Neuron (in vitro differentiated cells): Measurements from ENCODE around the gene BMPR1A.

ENCODE experiments used
- H2AFZ ChIP-seq: one replicate; pipeline ENCODE4 v1.6.1; 2013; ENCODE audit warnings: low read depth, mild to moderate bottlenecking, inconsistent platforms, low read length, moderate library complexity
- H3K27me3 ChIP-seq: one replicate; pipeline ENCODE4 v1.6.1; 2013; ENCODE audit warnings: low read length; ENCODE audit not compliant: insufficient read depth
- H3K36me3 ChIP-seq: one replicate; pipeline ENCODE4 v1.6.1; 2013; ENCODE audit warnings: low read length; ENCODE audit not compliant: insufficient read depth
- H3K4me1 ChIP-seq: one replicate; pipeline ENCODE4 v1.6.1; 2013; ENCODE audit warnings: low read length; ENCODE audit not compliant: insufficient read depth
- H3K4me3 ChIP-seq: 2 replicates; pipeline ENCODE4 v1.5.1; 2013; ENCODE audit warnings: mild to moderate bottlenecking, low read length, moderate library complexity
- H3K9me3 ChIP-seq: one replicate; pipeline ENCODE4 v1.6.1; 2013; ENCODE audit warnings: low read length

Gene BMPR1A

GRCh38 chr10:86742230-86742629, 14.2 kb upstream of the BMPR1A start:
- H3K36me3 ChIP-seq = no peaks in the 10 kb centered on the region
- H3K4me3 ChIP-seq = no peak overlapping the region
- H3K27me3 ChIP-seq = no peaks in the 10 kb centered on the region
- no peak overlapping the region for H2AFZ ChIP-seq
- H3K9me3 ChIP-seq = no peaks in the 10 kb centered on the region
- H3K4me1 ChIP-seq = no peaks in the 10 kb centered on the region

- Histone ChIP-seq H3K9me3 (no peaks in the 10 kb centered on the region), H3K4me1 (peaks cover 5% of the 10 kb centered on the region), H3K27me3 (no peaks in the 10 kb centered on the region), H2AFZ (no peak overlapping the region), H3K36me3 (no peaks in the 10 kb centered on the region), H3K4me3 (no peak overlapping the region)
Measured at GRCh38 chr10:86744067-86744725, 12.2 kb upstream of the BMPR1A start.

GRCh38 chr10:86747796-86748581, 8.4 kb upstream of the BMPR1A start:
- Histone ChIP-seq H3K4me3 (no peak overlapping the region), H2AFZ (no peak overlapping the region), H3K36me3 (no peaks in the 10 kb centered on the region)

DNA sequence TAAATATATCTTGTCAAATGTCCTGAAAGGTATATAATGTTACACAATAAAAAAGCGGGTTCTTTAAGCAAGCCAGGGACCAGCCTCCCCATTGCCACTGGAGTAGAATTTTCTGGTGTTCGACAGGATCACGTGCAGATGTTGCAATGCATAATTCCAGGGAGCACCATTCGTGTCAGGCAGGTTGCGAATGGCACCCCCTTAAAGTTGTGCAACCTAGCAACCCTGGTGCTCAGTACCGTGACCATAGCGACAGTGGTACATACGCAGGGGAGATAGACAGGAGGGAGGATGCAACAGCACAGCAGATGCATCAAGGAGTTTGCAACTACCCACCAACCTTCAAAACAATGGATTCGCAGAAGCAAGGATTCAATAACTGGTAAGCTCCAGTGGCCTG, 6.6 kb upstream of the BMPR1A start:
- H3K9me3 ChIP-seq = no peaks in the 10 kb centered on the region
- no peaks in the 10 kb centered on the region for H3K36me3 ChIP-seq
- no peak overlapping the region for H3K4me3 ChIP-seq
- peaks cover 10% of the 10 kb centered on the region for H3K4me1 ChIP-seq
- no peaks in the 10 kb centered on the region for H3K27me3 ChIP-seq
- no peak overlapping the region for H2AFZ ChIP-seq

More at GRCh38 chr10:86747796-86748581, 8.4 kb upstream of the BMPR1A start:
- H3K9me3 ChIP-seq = no peaks in the 10 kb centered on the region
- peaks cover 7% of the 10 kb centered on the region for H3K4me1 ChIP-seq
- H3K27me3 ChIP-seq = no peaks in the 10 kb centered on the region

DNA sequence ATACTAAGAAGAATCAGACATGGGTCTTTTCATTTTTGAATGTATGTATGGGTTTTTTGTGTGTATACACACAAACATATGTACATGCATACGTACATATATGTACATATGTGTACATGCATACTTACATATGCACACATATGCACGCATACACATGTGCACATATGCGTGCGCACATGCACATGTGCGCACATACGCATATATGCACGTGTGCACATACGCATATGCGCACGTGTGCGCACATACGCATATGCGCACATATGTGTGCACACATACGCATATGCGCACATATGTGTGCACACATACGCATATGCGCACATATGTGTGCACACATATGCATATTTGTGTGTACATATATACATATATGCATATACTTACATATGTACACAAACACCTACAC, 4.9 kb upstream of the BMPR1A start:
- Histone ChIP-seq H3K36me3 (no peaks in the 10 kb centered on the region), H3K4me3 (no peak overlapping the region), H3K9me3 (no peaks in the 10 kb centered on the region), H2AFZ (no peak overlapping the region), H3K4me1 (peaks cover 10% of the 10 kb centered on the region), H3K27me3 (no peaks in the 10 kb centered on the region)

DNA sequence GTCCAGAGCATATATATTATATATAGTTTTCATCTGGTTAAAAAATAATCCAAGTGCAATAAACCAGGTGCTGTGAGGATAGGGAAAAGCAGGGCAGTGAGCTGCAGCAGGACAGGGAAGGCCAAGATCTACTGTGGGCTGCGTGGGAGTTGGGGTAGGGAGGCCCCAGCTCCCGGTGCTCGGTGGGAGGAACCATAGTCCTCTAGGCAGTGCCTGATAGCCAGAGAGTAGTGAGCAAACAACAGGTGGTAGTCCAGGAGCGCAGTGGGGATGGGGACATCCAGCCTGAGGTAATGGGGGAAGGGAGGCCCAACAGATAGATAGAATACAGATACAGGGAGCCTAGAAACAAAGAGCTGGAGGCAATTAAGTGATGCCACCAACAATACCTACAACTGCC, 4.1 kb upstream of the BMPR1A start:
- H3K9me3 ChIP-seq = no peaks in the 10 kb centered on the region
- no peak overlapping the region for H2AFZ ChIP-seq
- H3K36me3 ChIP-seq = no peaks in the 10 kb centered on the region
- H3K27me3 ChIP-seq = no peaks in the 10 kb centered on the region
- H3K4me3 ChIP-seq = no peak overlapping the region
- H3K4me1 ChIP-seq = peaks cover 10% of the 10 kb centered on the region

- no peaks in the 10 kb centered on the region for H3K27me3 ChIP-seq
- H2AFZ ChIP-seq = no peak overlapping the region
- H3K9me3 ChIP-seq = no peaks in the 10 kb centered on the region
Measured at GRCh38 chr10:86753051-86753450, 3.4 kb upstream of the BMPR1A start.

DNA sequence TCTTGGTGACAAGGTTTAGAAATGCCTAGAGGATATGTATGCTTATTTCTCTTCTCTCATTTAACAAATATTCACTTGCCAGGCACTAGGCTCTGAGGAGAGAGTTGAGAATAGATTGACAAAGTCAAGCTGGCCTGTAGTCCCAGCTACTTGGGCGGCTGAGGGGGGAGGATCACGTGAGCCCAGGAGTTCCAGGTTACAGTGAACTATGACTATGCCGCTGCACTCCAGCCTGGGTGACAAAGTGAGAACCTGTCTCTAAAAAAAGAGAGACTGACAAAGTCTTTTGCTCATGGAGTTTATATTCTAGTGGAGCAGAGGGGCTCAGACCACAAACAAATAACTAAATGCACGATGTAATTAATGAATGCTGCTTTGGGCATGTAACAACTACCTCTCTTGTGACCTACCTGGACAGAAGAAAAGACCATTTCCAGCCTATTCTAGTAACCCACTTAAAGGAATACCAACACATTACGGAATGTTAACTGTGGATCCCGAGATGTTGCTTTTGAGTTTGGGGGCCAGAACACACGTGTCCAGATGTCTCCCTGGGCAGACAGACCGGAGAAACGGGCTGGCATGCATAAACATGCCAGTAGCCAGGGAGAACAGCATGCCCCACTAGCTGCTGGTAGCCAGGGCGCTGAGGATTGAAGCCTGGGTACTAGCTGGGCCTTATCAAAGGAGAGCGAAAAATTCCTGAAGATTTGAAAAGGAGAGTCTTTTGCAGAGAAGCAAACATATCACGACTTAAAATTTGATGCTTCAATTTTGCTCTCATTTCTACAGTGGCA, 2.6 kb upstream of the BMPR1A start:
- H3K27me3 ChIP-seq = no peaks in the 10 kb centered on the region
- no peaks in the 10 kb centered on the region for H3K9me3 ChIP-seq
- no peak overlapping the region for H2AFZ ChIP-seq
- H3K4me3 ChIP-seq = no peak overlapping the region
- no peaks in the 10 kb centered on the region for H3K36me3 ChIP-seq
- peaks cover 11% of the 10 kb centered on the region for H3K4me1 ChIP-seq

More at GRCh38 chr10:86753051-86753450, 3.4 kb upstream of the BMPR1A start:
- Histone ChIP-seq H3K4me3 (no peak overlapping the region), H3K36me3 (no peaks in the 10 kb centered on the region), H3K4me1 (peaks cover 5% of the 10 kb centered on the region)

GRCh38 chr10:86755454-86755739, 1.0 kb upstream of the BMPR1A start:
- Histone ChIP-seq H3K27me3 (no peaks in the 10 kb centered on the region), H3K9me3 (no peaks in the 10 kb centered on the region), H2AFZ (peak overlapping the region; percentile 92), H3K36me3 (no peaks in the 10 kb centered on the region), H3K4me3 (peak overlapping the region; percentile 87), H3K4me1 (peaks cover 14% of the 10 kb centered on the region)

- Histone ChIP-seq H3K36me3 (peaks cover 5% of the 10 kb centered on the region), H3K4me1 (peaks cover 14% of the 10 kb centered on the region), H2AFZ (peak overlapping the region; percentile 92), H3K4me3 (peak overlapping the region; percentile 87), H3K9me3 (peaks cover 3% of the 10 kb centered on the region), H3K27me3 (no peaks in the 10 kb centered on the region)
Measured at GRCh38 chr10:86755740-86756510, 494 bp upstream of the BMPR1A start.

- Histone ChIP-seq H3K4me1 (peaks cover 14% of the 10 kb centered on the region), H3K36me3 (peaks cover 6% of the 10 kb centered on the region), H2AFZ (peak overlapping the region; percentile 73), H3K27me3 (no peaks in the 10 kb centered on the region), H3K4me3 (peak overlapping the region; percentile 98), H3K9me3 (peaks cover 7% of the 10 kb centered on the region)
Measured at GRCh38 chr10:86757113-86757972, 924 bp downstream of the BMPR1A start.
